T47D (cell line): ENCODE results near the gene RTN4R.

Experiments
- DNase-seq, 2 experiments: peaks; one replicate each; pipeline versions ENCODE4 v3.0.0 to v3.0.0-alpha.2; 2011 to 2012; ENCODE audit warnings: low read depth in 1 of 2, low spot score in 1 of 2
- JUND ChIP-seq: IDR thresholded peaks from 2 replicates; pipeline ENCODE4 v1.6.1; 2012; ENCODE audit warnings: low read depth
- in situ Hi-C: cut with HindIII; loops from 2 replicates; pipeline ENCODE4 v1.10.0; 2016; ENCODE audit warnings: low sequenced_read_pairs, low pct_unique_long_range_greater_than_20kb

RTN4R gene

GRCh38 chr22:20192972-20193760 lies 75.0 kb downstream of the RTN4R start:
- TF ChIP-seq JUND: no peak
- no peak for DNase-seq
- in situ Hi-C loops: no loop called here

- no peak for DNase-seq
- in situ Hi-C loops: no loop called here
- TF ChIP-seq JUND: no peak
Observed at GRCh38 chr22:20192293-20192971, 75.7 kb downstream of the RTN4R start.

GRCh38 chr22:20191803-20192202 lies 76.3 kb downstream of the RTN4R start:
- in situ Hi-C loops: no loop called here
- TF ChIP-seq JUND: no peak
- no peak for DNase-seq
